KBM-7 (cell line): ENCODE measurements around the gene CFH.
"Not testable (repeated sequence)": the region's sequence is repeated elsewhere in the genome, so short reads cannot be mapped to it uniquely, and the experiment has no call there.

Source experiments
- DNase-seq: peaks from one replicate; pipeline ENCODE4 v3.0.0-alpha.2; 2015
- in situ Hi-C: fragments of 300-500 bp; cut with MboI; formaldehyde crosslinking; loops from 2 replicates; pipeline ENCODE4 v1.14.3; 2020; ENCODE audit warnings: low sequenced_read_pairs, low pct_unique_long_range_greater_than_20kb, mixed read lengths

The CFH gene

DNA sequence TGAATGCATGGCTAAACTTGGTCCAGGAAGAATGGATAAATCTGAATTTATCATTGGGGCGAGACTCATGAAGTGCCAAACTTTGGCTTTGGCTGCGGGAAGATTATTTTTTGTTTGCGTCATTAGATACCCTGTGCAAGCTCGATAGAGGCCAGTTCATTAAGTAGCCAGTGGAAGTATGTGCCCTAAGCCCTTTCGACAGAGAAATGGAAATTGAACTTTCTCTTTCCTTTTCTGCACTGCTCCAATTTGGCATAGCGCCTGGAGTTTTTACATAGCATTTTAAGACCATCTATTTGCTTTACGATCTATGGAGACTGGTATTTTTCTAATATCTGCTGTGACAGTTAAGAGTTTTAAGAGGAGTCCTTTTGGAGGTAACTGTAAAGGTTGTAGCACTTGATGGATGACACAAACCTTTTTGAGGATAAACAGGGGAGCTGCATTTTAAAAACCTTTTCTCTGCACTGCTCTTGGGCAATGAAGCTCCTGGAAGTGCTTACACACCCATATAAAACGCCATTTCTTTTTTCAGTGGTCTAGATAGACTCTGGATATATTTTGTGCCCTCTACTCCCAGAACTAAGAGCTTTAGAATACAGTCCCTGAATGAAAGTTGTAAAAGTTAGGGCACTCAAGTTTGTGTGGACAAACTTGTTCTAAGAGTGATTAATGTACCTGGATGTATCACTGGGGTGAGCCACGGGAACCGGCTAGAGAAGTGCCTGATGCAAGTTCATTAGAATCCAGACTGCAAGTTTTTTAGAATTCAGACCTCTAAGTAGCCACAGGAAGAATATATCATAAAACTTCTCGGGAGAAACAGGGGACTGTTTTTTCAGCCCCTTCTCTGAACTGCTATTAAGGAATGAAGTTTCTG, 81.5 kb downstream of the CFH start:
- in situ Hi-C loops: no loop called here
- DNase-seq: no peak

DNA sequence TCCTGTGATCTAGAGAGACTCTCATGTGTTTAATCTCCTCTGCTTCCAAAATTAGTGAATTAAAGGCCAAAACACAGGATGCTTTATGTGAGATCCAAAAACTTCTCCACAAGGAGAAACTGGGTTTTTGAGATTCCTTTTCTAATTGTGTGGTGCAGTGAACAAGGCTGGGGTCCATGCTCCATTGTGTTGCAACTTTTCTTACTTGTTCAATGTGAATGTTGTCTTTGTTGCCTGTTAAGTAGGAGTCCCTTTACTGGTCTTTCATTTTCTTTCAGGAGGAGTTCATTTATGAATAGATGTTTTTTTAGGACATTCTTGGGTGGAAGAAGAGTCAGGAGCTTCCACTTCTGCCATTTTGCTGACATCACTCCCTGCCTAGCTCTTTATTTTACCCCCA, 82.2 kb downstream of the CFH start:
- no peak for DNase-seq
- in situ Hi-C loops: no loop called here

DNA sequence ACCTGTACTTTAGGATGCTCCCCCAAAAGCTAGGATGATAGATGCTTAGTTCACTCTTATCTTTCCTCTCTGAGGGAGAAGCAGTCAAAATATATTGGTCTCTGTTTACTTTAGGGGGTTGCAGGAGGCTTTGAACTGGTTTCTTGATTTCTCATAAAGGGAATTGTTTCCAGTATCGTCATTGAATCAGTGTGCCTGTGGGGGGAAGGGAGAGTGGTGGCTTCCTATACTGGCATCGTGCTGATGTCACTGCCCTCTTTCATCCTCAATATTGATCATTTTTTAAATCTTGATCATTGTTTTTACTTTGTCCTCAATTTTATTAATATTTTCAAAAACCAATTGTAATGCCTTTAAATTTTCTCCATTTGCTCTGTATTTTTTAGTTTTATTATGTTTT, 82.6 kb downstream of the CFH start:
- in situ Hi-C loops: no loop called here
- no peak for DNase-seq

DNA sequence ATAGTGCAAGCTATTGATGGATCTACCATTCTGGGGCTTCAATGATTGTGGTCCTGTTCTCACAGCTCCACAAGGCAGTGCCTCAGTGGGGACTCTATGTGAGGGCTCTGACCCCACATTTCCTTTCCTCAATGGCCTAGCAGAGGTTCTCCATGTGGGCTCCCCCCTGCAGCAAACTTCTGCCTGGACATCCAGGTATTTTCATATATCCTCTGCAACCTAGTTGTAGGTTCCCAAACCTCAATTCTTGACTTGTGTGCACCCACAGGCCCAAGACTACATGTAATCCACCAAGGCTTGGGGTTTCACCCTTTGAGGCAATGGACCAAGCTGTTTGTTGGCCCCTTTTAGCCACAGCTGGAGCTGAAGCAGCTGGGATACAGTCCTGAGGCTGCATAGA, 86.9 kb downstream of the CFH start:
- in situ Hi-C loops: no loop called here
- DNase-seq: no peak

DNA sequence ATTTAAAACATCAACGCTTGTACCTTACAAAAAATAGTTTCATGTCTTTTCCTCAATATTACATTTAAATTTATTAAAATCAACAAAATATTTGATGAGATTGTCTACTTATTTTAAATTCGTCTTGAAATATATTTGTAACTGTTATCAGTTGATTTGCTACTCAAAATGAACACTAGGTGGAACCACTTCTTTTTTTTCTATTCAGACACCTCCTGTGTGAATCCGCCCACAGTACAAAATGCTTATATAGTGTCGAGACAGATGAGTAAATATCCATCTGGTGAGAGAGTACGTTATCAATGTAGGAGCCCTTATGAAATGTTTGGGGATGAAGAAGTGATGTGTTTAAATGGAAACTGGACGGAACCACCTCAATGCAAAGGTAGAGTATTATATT, 91.4 kb downstream of the CFH start:
- in situ Hi-C loops: not testable (repeated sequence)
- peak; percentile 51 for DNase-seq

DNA sequence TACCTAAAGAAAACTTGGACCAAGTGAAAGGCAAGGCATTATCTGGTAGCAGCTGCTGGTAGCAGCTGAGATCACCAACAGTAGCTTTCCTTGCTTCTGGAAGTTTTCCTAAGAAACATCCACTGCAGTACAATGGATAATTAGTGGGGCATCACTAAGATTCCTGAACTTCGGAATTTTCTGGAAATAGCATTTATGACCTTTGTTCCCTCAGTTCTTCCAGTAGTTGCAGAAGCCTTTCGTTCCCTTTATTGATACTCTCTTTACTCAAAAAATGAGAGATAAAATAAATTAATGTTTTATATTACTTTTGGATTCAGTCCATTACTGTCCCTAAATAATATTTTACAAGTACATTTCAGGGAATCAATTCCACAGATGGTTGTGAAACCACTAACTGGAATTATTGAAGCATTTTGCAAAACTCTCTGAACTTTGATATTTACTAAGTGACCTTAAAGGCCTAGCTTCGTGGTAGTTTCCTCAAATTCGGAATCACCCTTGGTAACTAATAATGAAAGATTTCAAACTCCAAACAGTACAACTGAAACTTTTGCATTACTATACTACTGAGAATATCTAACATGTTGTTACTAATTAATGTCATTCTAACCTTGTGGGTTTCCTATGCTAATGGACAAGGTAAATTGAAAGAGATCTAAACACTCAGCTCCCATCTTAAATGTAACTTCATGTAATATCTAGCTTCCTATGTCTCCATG, 113.3 kb downstream of the CFH start:
- DNase-seq, in situ Hi-C loops: not testable (repeated sequence)

DNA sequence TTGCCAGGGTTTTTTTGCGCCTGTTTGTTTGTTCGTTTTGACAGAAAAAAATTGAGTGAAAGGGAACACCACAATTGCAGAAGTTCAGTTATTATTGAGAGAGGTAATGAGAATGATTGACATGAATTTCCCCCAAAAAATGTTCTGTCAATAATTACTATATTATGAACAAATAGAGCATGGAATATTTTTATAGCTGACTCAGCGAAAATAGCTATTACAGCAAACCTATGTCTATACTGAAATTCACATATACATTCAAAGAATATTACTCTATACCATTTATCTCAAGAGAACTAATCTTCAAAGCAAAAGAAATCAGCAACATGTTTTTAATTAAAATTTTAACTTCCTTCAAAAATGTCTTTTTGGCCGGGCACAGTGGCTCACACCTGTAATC, 118.0 kb downstream of the CFH start:
- in situ Hi-C loops, DNase-seq: not testable (repeated sequence)

DNA sequence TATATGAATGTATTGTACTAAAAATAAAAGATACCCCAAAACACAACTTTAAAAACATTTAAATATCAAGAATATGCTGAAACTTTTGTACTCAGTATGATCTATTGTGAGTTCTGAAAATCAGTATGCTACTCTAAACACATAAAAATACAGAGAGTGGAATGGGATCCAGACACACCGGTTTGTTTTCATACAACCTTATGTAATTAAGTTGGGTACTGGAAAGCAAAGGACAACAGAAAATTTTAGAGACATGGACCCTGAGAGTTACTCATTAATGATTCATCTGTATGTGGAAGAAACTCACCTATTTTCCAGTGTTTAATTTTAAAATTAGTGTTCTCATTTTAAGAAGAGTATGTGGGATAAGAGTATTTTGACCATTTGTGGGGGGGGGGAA, 121.9 kb downstream of the CFH start:
- in situ Hi-C loops: no loop called here
- no peak for DNase-seq

DNA sequence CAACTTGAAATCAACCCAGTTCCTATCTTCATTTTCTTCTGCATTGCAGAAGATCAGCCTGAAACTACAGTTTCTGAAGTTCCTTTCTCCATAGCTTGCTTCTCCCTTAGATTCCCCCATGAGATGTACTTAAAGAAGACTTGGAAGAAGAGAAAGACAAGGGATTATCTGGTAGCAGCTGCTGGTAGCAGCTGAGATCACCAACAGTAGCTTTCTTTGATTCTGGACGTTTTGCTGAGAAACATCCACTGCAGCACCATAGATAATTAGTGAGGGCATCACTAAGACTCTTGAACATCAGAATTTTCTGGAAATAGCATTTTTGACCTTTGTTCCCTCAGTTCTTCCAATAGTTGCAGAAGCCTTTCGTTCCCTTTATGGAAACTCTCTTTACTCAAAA, 122.3 kb downstream of the CFH start:
- DNase-seq: no peak
- in situ Hi-C loops: no loop called here

DNA sequence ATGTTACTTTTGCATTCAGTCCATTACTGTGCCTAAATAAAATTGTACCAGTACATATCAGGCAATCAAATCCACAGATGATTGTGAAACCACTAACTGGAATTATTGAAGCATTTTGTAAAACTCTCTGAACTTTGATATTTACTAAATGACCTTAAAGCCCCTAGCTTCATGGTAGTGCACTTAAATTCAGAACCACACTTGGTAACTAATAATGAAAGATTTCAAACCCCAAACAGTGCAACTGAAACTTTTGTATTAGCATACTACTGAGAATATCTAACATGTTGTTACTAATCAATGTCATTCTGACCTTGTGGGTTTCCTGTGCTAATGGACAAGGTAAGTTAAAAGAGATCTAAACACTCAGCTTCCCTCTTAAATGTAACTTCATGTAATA, 122.8 kb downstream of the CFH start, which contains the start of gene CFHR3:
Gene CFHR3, plus strand, starts transcription at position 238 of the 400 bp plus-strand sequence. Its CDS starts 47 bp downstream, at position 285.
- no peak for DNase-seq
- in situ Hi-C loops: no loop called here

DNA sequence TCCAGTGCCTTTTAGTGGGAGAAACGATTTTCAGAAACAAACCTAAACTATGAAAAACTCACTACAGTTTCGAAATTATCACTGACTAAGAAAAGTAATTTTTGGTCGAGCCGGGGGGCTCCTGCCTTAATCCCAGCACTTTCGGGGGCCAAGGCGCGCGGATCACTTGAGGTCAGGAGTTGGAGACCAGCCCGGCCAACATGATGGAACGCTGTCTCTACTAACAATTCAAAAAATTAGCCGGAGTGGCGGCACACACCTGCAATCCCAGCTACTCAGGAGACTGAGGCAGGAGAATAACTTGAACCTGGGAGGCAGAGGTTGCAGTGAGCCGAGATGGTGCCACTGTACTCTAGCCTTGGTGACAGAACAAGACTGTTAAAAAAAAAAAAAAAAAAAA, 125.8 kb downstream of the CFH start:
- no peak for DNase-seq
- in situ Hi-C loops: no loop called here

DNA sequence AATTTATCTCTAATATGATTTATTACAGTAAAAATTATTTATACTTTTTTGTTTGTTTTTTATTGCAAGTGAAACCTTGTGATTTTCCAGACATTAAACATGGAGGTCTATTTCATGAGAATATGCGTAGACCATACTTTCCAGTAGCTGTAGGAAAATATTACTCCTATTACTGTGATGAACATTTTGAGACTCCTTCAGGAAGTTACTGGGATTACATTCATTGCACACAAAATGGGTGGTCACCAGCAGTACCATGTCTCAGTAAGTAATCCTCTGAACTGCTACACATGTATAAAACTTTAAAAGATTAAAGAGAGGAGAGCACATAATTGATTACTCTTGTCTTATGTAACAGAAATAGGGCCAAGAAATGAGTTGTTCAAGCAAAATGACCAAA, 127.2 kb downstream of the CFH start:
- in situ Hi-C loops: no loop called here
- DNase-seq: no peak

DNA sequence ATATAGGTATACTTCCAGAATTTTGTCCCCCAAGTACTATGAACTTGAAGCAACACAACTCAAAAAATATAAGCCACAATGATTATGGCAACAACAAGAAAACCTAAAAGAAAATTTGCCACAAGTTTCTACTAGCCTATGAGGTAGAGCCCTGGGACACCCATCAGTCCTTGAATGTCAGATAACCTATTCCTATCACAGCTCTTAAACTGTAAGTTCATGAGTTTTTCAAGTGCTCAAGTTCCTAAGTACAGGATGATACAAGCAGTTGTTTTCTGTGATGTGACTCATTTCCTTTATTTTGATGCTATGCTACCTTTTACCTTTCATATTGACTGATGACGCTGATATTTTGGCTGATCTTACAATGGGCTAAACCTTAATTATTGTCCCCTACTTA, 139.4 kb downstream of the CFH start:
- DNase-seq, in situ Hi-C loops: not testable (repeated sequence)

DNA sequence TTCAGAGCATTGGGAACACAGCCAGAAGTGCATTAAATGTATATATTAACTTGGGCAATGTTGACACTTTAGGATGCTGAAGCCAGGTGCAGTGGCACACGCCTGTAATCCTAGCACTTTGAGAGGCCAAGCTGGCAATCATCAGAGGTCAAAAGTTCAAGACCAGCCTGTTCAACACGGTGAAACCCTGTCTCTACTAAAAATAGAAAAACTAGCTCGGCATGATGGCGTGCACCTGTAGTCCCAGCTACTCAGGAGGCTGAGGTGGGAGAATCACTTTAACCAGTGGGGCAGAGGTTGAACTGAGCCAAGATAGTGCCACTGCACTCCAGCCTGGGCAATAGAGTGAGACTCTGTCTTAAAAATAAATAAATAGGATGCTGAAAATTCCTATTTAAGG, 142.3 kb downstream of the CFH start:
- DNase-seq, in situ Hi-C loops: not testable (repeated sequence)
